ENCODE data around the gene USF3. TPM values are rescaled to one million over a fixed set of nuclear protein-coding genes. Genes with fewer than 3 reads are reported as not detected.
A peak's percentile ranks its signal among the peaks of the same experiment; 100 is the strongest.

USF3 gene
- total and polyA plus RNA-seq, 9 of the 15 experiments (the other 6 are each of a cell fraction or from before 2014, with no cell fraction given), result 1.4 to 6.9 (median 3.1) TPM

DNA sequence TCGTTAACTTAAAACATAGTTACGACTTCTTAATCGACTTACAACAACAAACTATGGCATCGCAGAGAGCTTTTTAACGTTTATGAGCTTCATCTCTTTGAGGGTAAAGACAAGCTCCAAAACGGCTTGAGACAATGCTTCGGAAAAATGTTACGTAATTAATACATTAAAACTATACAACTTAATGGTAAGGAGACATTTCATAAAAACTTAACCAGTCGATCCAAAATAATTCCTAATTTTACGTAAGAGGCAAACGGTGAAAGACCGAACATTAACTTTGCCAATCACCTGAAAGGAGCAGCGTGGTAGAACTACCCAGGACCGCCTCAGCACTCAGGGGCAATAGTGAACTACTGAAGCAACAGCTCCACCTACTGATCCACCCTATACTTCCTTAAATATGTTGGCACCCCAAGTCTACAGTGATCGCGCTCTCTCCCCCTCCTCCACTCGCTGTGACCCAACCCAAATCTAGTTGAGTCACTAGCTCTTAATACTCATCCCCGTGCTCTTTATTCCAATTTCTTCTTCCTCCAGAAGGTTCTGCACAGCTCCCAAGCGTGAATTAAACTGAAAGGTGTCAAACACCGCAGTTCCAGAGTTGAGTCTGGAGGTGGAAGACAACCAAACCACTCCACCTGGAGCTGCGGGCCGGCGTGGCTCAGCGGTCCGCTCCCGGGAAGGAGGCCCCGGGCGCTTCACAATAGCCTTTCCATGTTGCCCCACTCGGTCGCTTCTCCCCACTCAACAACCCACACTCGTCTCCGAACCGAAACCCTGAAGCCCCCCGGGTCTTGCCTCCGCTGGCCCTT lies 48.7 kb upstream of the USF3 start (continued):
- TF ChIP-seq, protein P1, sequence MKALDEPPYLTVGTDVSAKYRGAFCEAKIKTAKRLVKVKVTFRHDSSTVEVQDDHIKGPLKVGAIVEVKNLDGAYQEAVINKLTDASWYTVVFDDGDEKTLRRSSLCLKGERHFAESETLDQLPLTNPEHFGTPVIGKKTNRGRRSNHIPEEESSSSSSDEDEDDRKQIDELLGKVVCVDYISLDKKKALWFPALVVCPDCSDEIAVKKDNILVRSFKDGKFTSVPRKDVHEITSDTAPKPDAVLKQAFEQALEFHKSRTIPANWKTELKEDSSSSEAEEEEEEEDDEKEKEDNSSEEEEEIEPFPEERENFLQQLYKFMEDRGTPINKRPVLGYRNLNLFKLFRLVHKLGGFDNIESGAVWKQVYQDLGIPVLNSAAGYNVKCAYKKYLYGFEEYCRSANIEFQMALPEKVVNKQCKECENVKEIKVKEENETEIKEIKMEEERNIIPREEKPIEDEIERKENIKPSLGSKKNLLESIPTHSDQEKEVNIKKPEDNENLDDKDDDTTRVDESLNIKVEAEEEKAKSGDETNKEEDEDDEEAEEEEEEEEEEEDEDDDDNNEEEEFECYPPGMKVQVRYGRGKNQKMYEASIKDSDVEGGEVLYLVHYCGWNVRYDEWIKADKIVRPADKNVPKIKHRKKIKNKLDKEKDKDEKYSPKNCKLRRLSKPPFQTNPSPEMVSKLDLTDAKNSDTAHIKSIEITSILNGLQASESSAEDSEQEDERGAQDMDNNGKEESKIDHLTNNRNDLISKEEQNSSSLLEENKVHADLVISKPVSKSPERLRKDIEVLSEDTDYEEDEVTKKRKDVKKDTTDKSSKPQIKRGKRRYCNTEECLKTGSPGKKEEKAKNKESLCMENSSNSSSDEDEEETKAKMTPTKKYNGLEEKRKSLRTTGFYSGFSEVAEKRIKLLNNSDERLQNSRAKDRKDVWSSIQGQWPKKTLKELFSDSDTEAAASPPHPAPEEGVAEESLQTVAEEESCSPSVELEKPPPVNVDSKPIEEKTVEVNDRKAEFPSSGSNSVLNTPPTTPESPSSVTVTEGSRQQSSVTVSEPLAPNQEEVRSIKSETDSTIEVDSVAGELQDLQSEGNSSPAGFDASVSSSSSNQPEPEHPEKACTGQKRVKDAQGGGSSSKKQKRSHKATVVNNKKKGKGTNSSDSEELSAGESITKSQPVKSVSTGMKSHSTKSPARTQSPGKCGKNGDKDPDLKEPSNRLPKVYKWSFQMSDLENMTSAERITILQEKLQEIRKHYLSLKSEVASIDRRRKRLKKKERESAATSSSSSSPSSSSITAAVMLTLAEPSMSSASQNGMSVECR (CRISPR knock-in tag; IDR thresholded peaks at IDR 0.05), result 0 out of 2 replicates have a peak, but pooled peaks have one; percentile 35
- TF ChIP-seq L3MBTL2 (IDR thresholded peaks at IDR 0.05) (no peak), ZNF586 (CRISPR knock-in tag; conservative IDR thresholded peaks at IDR 0.05) (no peak), FOXA3 (CRISPR knock-in tag; conservative IDR thresholded peaks at IDR 0.05 in 1 of 2, IDR thresholded peaks at IDR 0.05 in 1 of 2) (no peak), ARID2 (IDR thresholded peaks at IDR 0.05) (0 out of 2 replicates have a peak, but pooled peaks have one; percentile 24), POLR2B (IDR thresholded peaks at IDR 0.05; ENCODE audit: low read depth, partially characterized antibody) (no peak), ZNF217 (CRISPR knock-in tag; IDR thresholded peaks at IDR 0.05) (no peak), SIN3A (IDR thresholded peaks at IDR 0.05; ENCODE audit: borderline replicate concordance in 2 of 2, control insufficient read depth in 1 of 2, low read depth in 2 of 2, low read length in 2 of 2) (peak; percentile 38 to 64; a peak in 2 of 4 replicates), RBM39 (optimal IDR thresholded peaks at IDR 0.05; ENCODE audit: low read depth, low read length) (no peak), CREM (IDR thresholded peaks at IDR 0.05; ENCODE audit: low read depth) (0 out of 2 replicates have a peak, but pooled peaks have one; percentile 21), HMGN3 (IDR thresholded peaks at IDR 0.05; ENCODE audit: borderline replicate concordance, extremely low read depth, insufficient read length, low read depth, low read length) (no peak), HDAC2 (IDR thresholded peaks at IDR 0.05) (no peak)
- TF ChIP-seq, protein P2, sequence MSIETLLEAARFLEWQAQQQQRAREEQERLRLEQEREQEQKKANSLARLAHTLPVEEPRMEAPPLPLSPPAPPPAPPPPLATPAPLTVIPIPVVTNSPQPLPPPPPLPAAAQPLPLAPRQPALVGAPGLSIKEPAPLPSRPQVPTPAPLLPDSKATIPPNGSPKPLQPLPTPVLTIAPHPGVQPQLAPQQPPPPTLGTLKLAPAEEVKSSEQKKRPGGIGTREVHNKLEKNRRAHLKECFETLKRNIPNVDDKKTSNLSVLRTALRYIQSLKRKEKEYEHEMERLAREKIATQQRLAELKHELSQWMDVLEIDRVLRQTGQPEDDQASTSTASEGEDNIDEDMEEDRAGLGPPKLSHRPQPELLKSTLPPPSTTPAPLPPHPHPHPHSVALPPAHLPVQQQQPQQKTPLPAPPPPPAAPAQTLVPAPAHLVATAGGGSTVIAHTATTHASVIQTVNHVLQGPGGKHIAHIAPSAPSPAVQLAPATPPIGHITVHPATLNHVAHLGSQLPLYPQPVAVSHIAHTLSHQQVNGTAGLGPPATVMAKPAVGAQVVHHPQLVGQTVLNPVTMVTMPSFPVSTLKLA (conservative IDR thresholded peaks at IDR 0.05), result no peak
- TF ChIP-seq, protein P3, sequence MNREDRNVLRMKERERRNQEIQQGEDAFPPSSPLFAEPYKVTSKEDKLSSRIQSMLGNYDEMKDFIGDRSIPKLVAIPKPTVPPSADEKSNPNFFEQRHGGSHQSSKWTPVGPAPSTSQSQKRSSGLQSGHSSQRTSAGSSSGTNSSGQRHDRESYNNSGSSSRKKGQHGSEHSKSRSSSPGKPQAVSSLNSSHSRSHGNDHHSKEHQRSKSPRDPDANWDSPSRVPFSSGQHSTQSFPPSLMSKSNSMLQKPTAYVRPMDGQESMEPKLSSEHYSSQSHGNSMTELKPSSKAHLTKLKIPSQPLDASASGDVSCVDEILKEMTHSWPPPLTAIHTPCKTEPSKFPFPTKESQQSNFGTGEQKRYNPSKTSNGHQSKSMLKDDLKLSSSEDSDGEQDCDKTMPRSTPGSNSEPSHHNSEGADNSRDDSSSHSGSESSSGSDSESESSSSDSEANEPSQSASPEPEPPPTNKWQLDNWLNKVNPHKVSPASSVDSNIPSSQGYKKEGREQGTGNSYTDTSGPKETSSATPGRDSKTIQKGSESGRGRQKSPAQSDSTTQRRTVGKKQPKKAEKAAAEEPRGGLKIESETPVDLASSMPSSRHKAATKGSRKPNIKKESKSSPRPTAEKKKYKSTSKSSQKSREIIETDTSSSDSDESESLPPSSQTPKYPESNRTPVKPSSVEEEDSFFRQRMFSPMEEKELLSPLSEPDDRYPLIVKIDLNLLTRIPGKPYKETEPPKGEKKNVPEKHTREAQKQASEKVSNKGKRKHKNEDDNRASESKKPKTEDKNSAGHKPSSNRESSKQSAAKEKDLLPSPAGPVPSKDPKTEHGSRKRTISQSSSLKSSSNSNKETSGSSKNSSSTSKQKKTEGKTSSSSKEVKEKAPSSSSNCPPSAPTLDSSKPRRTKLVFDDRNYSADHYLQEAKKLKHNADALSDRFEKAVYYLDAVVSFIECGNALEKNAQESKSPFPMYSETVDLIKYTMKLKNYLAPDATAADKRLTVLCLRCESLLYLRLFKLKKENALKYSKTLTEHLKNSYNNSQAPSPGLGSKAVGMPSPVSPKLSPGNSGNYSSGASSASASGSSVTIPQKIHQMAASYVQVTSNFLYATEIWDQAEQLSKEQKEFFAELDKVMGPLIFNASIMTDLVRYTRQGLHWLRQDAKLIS (CRISPR knock-in tag; IDR thresholded peaks at IDR 0.05), result no peak
- TF ChIP-seq, protein P4, sequence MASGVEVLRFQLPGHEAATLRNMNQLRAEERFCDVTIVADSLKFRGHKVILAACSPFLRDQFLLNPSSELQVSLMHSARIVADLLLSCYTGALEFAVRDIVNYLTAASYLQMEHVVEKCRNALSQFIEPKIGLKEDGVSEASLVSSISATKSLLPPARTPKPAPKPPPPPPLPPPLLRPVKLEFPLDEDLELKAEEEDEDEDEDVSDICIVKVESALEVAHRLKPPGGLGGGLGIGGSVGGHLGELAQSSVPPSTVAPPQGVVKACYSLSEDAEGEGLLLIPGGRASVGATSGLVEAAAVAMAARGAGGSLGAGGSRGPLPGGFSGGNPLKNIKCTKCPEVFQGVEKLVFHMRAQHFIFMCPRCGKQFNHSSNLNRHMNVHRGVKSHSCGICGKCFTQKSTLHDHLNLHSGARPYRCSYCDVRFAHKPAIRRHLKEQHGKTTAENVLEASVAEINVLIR (CRISPR knock-in tag; IDR thresholded peaks at IDR 0.05), result no peak
